HG03457 (cell line): ENCODE results near the gene SMS.
"Not testable (repeated sequence)": the region's sequence is repeated elsewhere in the genome, so short reads cannot be mapped to it uniquely, and the experiment has no call there.

Experiments used
- ATAC-seq: cut with Tn5 transposase; IDR thresholded peaks from one replicate; pipeline ENCODE4 v1.9.1; 2021; ENCODE audit warnings: moderate number of reproducible peaks; ENCODE audit not compliant: unreplicated experiment

Gene SMS

GRCh38 chrX:21950557-21950956 lies 10.0 kb downstream of the SMS start:
- ATAC-seq = not testable (repeated sequence)

DNA sequence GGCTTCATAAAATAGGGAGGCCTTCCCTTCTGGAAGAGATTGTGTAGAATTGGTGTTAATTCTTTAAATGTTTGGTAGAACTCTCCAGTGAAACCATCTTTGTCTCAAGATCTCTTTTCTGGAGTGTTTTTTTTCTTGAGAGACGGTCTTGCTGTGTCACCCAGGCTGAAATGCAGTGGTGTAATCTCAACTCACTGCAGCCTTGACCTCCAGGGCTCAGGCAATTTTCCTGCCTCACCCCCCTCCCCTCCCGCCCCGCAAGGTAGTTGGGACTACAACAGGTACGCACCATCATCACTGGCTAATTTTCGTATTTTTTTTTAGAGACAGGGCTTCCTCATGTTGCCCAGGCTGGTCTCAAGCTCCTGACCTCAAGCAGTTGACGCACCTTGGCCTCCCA lies 12.1 kb downstream of the SMS start:
- ATAC-seq = no peak

DNA sequence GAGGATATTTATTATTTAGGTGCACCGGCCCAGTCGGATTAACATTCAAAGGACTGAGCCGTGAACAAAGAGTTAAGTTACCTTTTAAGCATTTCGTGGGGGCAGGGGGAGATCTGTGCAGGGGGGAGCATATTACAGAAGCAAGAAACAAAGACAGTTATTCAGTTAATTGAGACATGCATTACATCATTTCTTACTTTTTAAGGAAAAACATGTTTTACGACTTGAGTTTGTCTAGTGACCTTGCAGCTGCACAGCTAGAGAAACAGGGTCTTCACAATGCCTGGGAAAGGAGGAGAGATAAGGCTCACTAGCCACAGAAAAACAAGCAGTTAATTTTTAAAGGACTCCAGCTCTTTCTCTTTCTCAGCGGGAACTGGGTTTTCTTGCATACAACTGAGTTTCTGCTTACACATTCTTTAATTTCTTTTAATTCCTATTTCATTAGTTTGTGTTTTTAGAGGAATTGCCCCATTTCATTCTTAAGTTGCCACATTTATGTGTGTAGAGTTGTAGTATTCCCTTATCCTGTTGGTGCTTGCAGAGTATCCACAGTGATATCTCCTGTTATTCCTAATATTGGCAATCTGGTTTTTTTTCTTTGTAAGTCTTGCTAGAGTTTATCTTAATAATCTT lies 12.8 kb downstream of the SMS start:
- ATAC-seq = not testable (repeated sequence)

- ATAC-seq = no peak
These were observed 15.1 kb downstream of the SMS start for GRCh38 chrX:21955403-21956189.

- no peak for ATAC-seq
These were observed 16.3 kb downstream of the SMS start for GRCh38 chrX:21956783-21957182.

DNA sequence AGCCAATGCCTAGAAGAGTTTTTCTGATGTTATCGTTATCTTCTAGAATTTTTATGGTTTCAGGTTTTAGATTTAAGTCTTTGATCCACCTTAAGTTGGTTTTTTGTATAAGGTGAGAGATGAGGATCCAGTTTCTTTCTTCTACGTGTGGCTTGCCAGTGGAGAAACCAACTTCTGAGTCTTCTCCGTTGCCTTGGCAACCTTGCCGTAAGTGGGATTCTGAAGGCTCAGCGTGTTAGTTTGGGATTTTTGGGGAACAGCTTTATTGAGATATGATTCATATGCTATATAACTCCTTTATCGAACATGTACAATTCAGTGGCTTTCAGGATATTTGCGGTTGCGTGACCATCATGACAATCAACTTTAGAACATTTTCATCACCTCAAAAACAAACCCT lies 17.7 kb downstream of the SMS start:
- ATAC-seq = no peak

DNA sequence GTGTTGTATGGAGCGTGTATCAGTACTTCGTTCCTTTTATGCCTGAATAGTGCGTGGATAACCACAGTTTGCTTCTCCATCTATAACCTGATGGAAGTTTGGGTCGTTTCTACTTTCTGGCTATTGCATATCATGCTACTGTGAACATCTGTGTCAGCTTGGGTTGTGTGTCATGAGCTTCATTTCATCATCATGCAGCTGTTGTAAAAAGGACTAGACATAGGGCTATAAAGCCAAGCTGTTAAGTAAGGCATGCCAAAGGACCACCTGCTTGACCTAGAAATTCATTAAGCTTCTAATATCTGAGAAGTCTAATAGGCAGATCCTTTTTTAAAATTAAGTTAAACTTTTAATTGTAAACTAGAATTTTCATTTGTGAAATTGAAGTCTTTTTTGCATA lies 18.4 kb downstream of the SMS start:
- no peak for ATAC-seq

DNA sequence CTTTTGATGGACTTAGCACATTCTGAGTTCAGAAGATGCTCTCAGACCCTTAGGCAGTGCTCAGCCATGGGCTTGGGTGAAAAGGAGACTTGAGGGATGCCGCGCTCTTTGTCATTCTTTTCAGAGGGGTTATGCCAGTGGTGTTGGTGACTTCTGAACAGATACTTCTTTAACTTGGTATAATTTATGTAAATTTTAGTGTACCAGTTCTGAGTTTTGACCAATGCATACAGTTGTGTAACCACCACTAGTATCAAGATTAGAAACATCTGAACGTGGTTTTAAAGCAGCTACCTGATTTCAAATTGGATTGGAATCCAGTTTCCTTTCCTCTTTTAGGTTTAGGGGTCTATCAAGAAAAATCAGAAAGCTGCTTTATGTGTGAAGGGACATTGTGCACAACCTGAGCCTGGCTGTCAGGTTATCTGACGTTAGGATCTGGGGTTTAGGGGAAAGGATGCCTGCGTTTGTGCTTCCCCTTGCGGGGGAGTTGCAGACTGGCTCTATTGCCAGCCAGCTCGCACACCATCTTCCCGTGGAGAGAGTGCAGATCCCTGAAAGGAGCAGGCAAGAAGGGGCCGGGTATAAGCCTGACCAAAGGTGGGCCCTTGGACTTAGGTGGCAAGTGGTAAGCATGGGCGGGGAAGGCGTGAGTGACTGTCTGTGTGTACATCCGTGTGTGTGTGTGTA lies 19.0 kb downstream of the SMS start:
- no peak for ATAC-seq

DNA sequence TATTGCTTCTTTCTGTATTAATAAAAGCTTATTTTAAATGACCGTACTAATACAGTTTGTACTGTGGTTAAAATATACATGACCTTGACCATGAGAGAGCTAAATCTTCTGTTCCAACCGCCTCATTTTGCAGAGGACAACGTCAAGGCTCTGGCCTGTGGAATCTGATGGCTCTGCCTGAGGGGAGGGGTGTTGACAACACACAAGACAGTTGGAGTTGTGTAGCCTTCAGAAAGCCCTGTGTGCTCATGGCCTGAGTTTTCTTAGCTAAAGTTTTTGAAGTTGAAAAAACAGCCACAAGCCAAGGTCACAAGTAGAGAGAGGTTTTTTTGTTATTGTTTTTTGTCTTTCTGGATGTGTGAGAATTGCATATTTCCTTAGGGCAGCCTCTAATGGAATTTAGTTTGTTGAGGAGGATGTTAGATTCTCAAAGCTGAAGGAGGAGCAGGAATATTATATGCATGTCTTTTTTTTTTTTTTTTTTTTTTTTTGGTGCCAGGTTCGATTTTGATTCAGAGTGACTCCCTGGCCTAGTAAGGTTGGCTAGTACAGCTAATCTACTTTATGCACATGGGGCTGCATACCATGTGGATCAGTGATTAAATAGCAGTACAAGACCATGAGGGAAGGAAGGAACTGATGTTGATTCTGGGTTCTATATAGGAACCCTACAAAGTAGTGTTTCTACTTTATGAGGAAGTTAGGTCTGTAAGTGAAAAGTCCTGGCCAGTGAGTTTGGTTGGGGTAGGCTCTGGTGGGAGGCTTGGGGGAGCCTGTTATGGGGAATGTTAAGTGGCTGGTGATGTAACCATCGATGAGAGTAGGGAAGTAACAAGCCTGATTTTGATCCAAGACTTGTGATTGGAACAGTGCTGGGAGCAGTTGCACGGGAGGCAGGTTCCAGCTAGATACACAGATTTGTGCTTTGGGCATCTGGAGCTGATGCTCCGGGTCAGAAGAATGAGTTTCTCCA lies 20.3 kb downstream of the SMS start:
- ATAC-seq = no peak

- ATAC-seq = no peak
These were observed 21.9 kb downstream of the SMS start for GRCh38 chrX:21962361-21962760.

- no peak for ATAC-seq
These were observed 22.8 kb downstream of the SMS start for GRCh38 chrX:21963269-21963668.

GRCh38 chrX:21963731-21964405 lies 23.4 kb downstream of the SMS start:
- ATAC-seq = no peak

GRCh38 chrX:21966866-21967265 lies 26.4 kb downstream of the SMS start:
- no peak for ATAC-seq

DNA sequence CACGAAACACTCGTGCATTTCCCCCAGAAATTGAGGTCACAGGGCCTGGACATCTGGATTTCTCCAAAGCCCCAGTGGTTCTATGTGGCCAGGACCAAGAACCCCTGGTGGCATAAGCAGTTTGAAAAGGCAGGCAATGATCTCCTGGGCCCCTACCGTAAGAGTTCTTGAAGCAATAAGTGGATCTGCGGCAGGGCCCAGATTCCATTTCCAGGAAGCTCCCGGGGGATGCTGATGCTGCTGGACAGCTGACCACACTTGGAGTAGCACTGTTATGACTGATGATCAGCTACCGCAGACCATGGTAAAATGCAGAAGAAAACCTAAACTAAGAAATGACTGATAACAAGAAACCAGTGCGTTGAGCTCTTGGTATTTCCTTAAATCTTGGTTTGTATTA lies 27.8 kb downstream of the SMS start:
- no peak for ATAC-seq

DNA sequence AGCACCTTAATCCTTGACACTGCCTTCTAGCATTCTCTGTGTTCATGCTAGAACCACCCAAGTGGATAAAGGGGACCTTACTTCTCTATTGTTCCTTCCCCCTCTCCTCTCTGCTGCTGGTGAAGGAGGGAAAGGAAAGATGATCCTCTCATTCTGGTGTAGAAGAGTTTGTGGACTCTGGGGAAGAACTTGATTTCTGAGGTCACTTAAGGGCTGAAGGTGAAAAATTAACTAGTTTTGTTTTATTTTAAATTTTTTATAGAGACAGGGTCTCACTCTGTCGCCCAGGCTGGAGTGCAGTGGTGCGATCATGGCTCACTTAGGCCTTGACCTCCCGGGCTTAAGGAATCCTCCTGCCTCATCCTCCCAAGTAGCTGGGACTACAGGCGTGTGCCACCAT lies 29.8 kb downstream of the SMS start:
- ATAC-seq = no peak

- no peak for ATAC-seq
These were observed 31.5 kb downstream of the SMS start for GRCh38 chrX:21972046-21972445.

DNA sequence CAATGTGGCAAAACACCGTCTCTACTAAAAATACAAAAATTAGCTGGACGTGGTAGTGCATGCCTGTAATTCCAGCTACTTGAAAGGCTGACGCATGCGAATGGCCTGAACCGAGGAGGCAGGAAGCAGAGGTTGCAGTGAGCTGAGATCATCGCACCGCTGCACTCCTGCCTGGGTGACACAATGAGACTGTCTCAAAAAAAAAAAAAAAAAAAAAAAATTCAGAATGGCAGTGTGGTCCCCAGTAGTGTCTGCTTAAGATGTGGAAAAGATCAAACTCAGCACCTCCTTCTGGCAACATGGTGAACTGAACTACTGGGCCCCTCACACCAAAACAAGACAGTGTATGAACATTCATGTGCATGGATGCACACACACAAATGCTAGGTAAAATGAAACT lies 32.2 kb downstream of the SMS start:
- ATAC-seq = no peak

GRCh38 chrX:21973321-21974010 lies 33.0 kb downstream of the SMS start:
- ATAC-seq = no peak

DNA sequence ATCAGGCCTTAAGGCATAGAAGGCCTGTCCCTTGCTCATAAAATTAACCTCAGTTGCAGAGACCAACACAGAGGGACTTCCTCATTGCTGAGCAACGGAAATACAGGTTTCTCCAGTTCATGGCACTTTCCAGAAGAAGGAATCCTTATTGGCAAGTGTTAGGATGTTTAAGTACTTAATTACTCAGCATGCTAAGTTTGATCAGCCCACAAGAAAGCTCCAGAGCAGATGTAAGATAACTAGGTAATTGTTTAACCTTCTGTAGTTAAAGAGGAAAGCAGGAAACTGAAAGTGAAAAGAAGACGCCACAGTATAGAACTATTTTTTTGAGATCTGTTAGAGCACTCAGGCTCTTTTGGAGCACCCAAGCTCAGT lies 33.5 kb downstream of the SMS start:
- ATAC-seq = peak; percentile 75

GRCh38 chrX:21975242-21975641 lies 34.7 kb downstream of the SMS start:
- ATAC-seq = no peak
